Transverse colon (tissue), 4 donors: Measurements from ENCODE around the gene AGXT2.

Experiments
- POLR2AphosphoS5 ChIP-seq, 3 donors: sonication (generic); formaldehyde crosslinking; IDR thresholded peaks; one replicate each; pipeline ENCODE4 v1.6.1; 2016; ENCODE audit warnings: antibody characterized with exemption in 3 of 3
- TF ChIP-seq, protein P1 (sequence below), 5 experiments: fragments of 200-600 bp in 3 of 5; fragments of 450-650 bp in 2 of 5; sonication (generic) in 3 of 5; IDR thresholded peaks; 1 replicate in 2 of 5; 2 replicates in 3 of 5; pipeline ENCODE4 v1.5.1; 2016 to 2017; ENCODE audit warnings: antibody characterized with exemption in 5 of 5, inconsistent platforms in 3 of 5, mild to moderate bottlenecking in 2 of 5, moderate library complexity in 1 of 5

GRCh38 chr5:35089334-35090314 lies 41.9 kb upstream of the AGXT2 start:
- TF ChIP-seq, protein P1, sequence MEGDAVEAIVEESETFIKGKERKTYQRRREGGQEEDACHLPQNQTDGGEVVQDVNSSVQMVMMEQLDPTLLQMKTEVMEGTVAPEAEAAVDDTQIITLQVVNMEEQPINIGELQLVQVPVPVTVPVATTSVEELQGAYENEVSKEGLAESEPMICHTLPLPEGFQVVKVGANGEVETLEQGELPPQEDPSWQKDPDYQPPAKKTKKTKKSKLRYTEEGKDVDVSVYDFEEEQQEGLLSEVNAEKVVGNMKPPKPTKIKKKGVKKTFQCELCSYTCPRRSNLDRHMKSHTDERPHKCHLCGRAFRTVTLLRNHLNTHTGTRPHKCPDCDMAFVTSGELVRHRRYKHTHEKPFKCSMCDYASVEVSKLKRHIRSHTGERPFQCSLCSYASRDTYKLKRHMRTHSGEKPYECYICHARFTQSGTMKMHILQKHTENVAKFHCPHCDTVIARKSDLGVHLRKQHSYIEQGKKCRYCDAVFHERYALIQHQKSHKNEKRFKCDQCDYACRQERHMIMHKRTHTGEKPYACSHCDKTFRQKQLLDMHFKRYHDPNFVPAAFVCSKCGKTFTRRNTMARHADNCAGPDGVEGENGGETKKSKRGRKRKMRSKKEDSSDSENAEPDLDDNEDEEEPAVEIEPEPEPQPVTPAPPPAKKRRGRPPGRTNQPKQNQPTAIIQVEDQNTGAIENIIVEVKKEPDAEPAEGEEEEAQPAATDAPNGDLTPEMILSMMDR (IDR thresholded peaks at IDR 0.05) = peak; percentile 53 to 81 (median 71)
- TF ChIP-seq POLR2AphosphoS5 (IDR thresholded peaks at IDR 0.05) = no peak
